AG04449 (cell line): ENCODE data around the gene NRG3.

Source experiments
- CTCF ChIA-PET: fragments of 350-600 bp; formaldehyde crosslinking; extraction: SDS; loops from one replicate; lab custom pipeline; 2021; ENCODE audit warnings: antibody characterized with exemption; lab: Yijun Ruan, JAX
- POLR2A ChIA-PET: fragments of 400-600, 350-600 bp; formaldehyde crosslinking; extraction: SDS; loops from one replicate; lab custom pipeline; 2020; ENCODE audit warnings: antibody characterized with exemption, inconsistent platforms; lab: Yijun Ruan, JAX
- DNase-seq: peaks from one replicate; pipeline ENCODE4 v3.0.0-alpha.2; 2010; ENCODE audit warnings: low read depth, low spot score
- H3K4me3 ChIP-seq: 2 replicates; pipeline ENCODE4 v1.5.1; 2011; ENCODE audit warnings: low read depth, mild to moderate bottlenecking, control low read depth, low read length
- CTCF ChIP-seq: IDR thresholded peaks from one replicate; pipeline ENCODE4 v1.5.1; 2011; ENCODE audit warnings: mild to moderate bottlenecking, moderate library complexity, low read length, control low read depth, inconsistent platforms; ENCODE audit not compliant: insufficient read depth; ENCODE audit errors: missing control alignments

NRG3 gene

GRCh38 chr10:82221056-82221455 lies 346.1 kb downstream of the NRG3 start:
- no peak overlapping the region for H3K4me3 ChIP-seq
- no peak for TF ChIP-seq CTCF
- DNase-seq, result no peak
- POLR2A ChIA-PET, result no interaction called here
- CTCF ChIA-PET, result no interaction called here

GRCh38 chr10:82221601-82222149 lies 346.7 kb downstream of the NRG3 start:
- TF ChIP-seq CTCF, result no peak
- no peak for DNase-seq
- ChIA-PET CTCF (no interaction called here), POLR2A (no interaction called here)
- no peak overlapping the region for H3K4me3 ChIP-seq

GRCh38 chr10:82228701-82229100 lies 353.7 kb downstream of the NRG3 start:
- H3K4me3 ChIP-seq, result no peak overlapping the region
- POLR2A ChIA-PET, result no interaction called here
- TF ChIP-seq CTCF, result no peak
- CTCF ChIA-PET, result no interaction called here
- no peak for DNase-seq

- no peak for DNase-seq
- POLR2A ChIA-PET, result no interaction called here
- no peak for TF ChIP-seq CTCF
- no peak overlapping the region for H3K4me3 ChIP-seq
- CTCF ChIA-PET, result no interaction called here
These were observed 359.2 kb downstream of the NRG3 start for GRCh38 chr10:82234173-82234572.

GRCh38 chr10:82236084-82236731 lies 361.2 kb downstream of the NRG3 start:
- ChIA-PET POLR2A (no interaction called here), CTCF (no interaction called here)
- no peak for DNase-seq
- H3K4me3 ChIP-seq, result no peak overlapping the region
- no peak for TF ChIP-seq CTCF

- ChIA-PET POLR2A (no interaction called here), CTCF (no interaction called here)
- DNase-seq, result no peak
- no peak overlapping the region for H3K4me3 ChIP-seq
- no peak for TF ChIP-seq CTCF
These were observed 363.3 kb downstream of the NRG3 start for GRCh38 chr10:82238291-82238690.
